GDM1 (cell line): ENCODE data around the gene MYO10.

ENCODE experiments used
- DNase-seq: peaks from one replicate; lab custom pipeline; 2025; lab: John Stamatoyannopoulos, UW

Gene MYO10

GRCh38 chr5:16709691-16710433, 226.2 kb downstream of the MYO10 start:
- DNase-seq = no peak

- no peak for DNase-seq
These were observed 228.3 kb downstream of the MYO10 start for GRCh38 chr5:16707869-16708192.

- DNase-seq = no peak
These were observed 228.8 kb downstream of the MYO10 start for GRCh38 chr5:16707168-16707868.

- DNase-seq = no peak
These were observed 231.1 kb downstream of the MYO10 start for GRCh38 chr5:16704945-16705344.

GRCh38 chr5:16702964-16703363, 233.1 kb downstream of the MYO10 start:
- DNase-seq = no peak

- DNase-seq = no peak
These were observed 234.7 kb downstream of the MYO10 start for GRCh38 chr5:16701134-16702099.

- DNase-seq = no peak
These were observed 236.0 kb downstream of the MYO10 start for GRCh38 chr5:16700081-16700480.

- no peak for DNase-seq
These were observed 240.3 kb downstream of the MYO10 start for GRCh38 chr5:16695779-16696178.

- DNase-seq = no peak
These were observed 242.2 kb downstream of the MYO10 start for GRCh38 chr5:16693879-16694278.

GRCh38 chr5:16691731-16692130, 244.4 kb downstream of the MYO10 start:
- no peak for DNase-seq

- DNase-seq = no peak
These were observed 245.7 kb downstream of the MYO10 start for GRCh38 chr5:16690243-16690852.

- no peak for DNase-seq
These were observed 248.2 kb downstream of the MYO10 start for GRCh38 chr5:16687898-16688297.

- no peak for DNase-seq
These were observed 251.0 kb downstream of the MYO10 start for GRCh38 chr5:16685069-16685468.

GRCh38 chr5:16681876-16682275, 254.2 kb downstream of the MYO10 start:
- no peak for DNase-seq

GRCh38 chr5:16679863-16680262, 256.2 kb downstream of the MYO10 start:
- DNase-seq = no peak

- DNase-seq = no peak
These were observed 256.9 kb downstream of the MYO10 start for GRCh38 chr5:16679190-16679589.

- no peak for DNase-seq
These were observed 260.3 kb downstream of the MYO10 start for GRCh38 chr5:16675806-16676205.

GRCh38 chr5:16674750-16675149, 261.3 kb downstream of the MYO10 start:
- DNase-seq = no peak

GRCh38 chr5:16673241-16674201, 262.6 kb downstream of the MYO10 start:
- no peak for DNase-seq

- DNase-seq = no peak
These were observed 264.9 kb downstream of the MYO10 start for GRCh38 chr5:16671208-16671607.

GRCh38 chr5:16669776-16670175, 266.3 kb downstream of the MYO10 start:
- no peak for DNase-seq
